ENCODE data around the gene LYST. TPM values are rescaled to one million over a fixed set of nuclear protein-coding genes. Genes with fewer than 3 reads are reported as not detected.

Gene LYST
- total RNA-seq, 1 donor from 2014 or later, result 19.2 TPM

DNA sequence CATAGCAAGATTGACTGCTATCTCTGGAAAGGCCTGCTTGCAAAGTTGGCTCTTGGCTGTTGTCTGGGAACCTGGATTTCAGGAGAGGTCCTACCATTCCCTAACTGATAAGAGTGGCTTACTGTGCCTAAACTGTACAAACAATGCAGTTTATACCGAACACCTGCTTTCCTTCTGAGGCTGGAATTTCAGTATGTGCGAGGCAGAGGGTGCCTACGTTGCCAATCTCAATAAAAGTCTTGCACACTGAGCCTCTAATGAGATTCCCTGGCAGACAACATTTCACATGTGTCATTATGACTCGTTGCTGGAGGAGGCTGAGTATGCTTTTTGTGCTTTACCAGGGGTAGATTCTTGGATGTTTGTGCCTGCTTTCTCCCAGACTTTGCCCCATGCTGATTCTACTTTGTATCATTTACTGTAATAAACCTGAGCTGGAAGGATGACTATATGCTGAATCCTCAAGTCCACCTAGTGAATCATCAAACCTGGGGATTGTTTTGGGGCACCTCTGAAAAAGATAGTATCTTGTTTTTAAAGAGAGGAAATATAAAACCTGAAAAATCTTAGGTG is 158.2 kb downstream of the LYST start:
- no peak for ATAC-seq

DNA sequence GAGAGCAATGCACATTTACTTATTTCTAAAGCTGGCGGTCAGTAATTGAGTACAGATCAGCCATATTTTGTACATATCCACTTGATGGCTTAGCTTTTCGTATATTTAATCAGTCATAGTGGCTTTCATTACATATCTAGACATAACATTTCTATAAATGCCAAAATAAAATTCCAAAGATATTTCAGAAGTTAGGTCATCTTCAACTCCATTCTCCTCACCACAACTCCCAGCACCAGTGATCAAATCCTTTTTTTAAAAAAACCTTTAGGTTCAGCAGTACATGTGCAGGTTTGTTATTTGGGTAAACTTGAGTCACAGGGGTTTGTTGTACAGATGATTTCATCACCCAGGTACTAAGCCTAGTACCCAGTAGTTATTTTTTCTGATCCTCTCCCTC is 163.2 kb downstream of the LYST start:
- no peak for ATAC-seq

DNA sequence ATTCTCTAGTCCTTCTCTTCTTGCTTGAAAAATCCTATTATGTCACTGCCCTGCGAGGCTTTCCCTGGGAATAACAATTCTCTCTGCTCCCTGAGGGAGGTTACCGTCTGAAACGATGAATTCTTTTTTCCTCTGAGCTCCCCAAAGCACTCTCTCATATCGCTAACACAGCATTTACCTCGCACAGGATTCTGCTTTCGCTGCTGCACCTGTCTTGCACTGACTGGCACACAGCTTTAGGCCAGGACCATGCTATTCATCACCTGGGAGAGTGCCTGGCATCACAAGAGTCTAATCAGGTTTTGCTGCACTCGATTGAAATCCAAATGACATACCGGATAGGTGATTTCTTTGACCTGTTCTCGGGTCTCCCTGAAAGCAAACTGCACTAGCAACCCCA is 164.3 kb downstream of the LYST start:
- no peak for ATAC-seq

DNA sequence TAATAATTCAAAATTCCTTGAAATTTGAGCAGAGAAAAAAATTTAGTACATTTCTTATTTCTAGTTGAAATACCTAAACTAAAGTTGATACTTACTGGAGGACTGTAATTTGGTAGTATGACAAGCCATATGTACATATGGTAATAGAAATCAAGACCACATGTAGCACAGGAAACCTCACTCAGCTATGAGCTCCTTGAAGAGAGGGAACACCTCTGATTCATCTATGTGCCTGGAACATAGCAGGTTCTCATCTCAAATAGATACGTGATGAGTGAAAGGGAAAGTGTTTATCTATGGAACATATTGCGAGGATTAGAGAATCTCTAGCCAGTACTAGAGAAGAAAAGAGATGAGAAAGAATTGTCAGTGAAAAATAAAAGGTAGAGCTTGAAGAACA is 169.2 kb downstream of the LYST start:
- no peak for ATAC-seq

DNA sequence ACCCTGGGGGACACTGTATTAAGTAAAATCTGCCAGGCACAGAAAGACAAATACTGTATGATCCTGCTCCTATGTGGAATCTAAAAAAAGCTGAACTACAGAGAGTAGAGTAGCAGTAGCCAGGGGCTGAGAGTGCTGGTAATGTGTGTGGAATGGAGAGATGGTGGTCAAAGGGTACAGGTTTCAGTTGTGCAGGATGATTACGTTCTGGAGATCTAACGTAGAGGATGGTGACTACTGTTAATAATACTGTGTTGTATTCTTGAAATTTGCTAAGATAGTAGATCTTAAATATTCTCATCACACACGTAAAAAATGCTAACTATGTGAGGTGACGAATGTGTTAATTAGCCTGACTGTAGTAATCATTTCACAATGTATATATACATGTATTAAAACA is 177.3 kb downstream of the LYST start:
- no peak for ATAC-seq

DNA sequence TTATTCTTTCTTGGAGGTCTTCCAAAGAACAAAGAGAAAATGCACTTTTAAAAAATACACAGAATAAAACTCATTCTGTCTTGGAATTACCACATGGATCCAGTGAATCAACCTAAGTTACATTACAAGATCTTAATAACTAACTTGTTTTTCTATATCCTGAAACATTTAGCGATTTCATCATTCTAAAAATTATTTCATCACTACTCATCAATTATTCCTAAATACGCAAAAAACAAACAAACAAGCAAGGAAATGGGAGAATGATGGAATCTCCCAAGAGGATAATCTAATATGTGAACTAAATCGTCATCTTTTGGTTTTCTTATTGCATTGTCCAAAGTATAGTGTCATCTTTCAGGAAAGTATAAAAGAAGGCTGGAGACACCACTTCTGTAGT is 178.6 kb downstream of the LYST start:
- ATAC-seq, result no peak

DNA sequence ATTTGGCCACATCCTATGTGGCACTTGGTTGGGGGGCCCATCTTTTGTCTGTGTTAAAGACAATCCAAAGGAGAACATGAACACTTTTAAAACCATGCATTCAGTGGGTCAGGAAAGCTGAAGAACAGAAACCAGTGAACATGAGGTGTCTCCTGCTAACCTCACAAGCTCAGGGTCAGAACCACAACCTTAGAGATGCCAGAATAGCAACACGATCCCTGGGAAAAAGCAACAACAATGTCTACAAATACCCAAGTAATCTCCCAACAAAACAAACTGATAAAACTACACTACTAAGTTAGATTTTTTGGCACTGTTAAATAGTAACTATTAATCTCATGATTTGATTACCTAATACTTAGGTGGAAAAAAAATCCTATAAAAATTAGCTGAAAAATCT is 183.1 kb downstream of the LYST start:
- ATAC-seq, result no peak

DNA sequence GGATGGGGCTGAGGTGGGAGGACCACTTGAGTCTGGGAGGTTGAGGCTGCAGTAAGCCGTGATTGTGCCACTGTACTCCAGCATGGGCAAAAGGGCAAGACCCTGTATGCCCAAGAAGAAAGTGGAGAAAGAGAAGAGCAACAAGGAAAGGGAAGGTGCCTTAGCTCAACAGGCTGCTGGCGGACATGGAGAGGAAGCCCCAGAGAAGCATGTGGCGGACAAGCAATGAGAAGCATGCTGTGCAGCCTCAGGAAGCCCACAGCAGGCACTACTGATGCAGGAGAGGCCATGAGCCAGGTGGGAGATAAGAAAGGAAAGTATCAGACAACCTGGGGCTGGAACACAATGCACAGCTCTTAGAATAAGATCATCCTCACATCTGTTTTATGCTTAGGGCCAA is 184.5 kb downstream of the LYST start:
- no peak for ATAC-seq

DNA sequence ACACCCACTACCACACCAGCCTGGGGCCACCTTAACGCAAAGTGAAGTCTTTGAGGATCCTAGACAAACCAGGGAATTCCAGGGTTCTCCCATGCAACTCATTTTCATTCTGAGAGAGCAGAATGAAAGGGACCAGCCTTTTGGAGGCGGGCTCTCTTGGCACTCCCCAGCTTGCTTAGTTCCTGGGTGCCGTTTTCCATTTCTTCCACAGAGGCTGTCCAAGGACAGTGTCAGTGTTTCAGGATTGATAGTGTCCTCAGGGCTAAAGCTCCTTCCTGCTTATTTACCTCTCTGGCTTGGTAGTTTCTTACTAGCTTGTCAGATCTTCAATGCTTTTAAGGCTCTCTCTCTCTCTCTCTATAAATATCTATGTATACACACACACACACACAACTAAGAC is 187.1 kb downstream of the LYST start:
- no peak for ATAC-seq

DNA sequence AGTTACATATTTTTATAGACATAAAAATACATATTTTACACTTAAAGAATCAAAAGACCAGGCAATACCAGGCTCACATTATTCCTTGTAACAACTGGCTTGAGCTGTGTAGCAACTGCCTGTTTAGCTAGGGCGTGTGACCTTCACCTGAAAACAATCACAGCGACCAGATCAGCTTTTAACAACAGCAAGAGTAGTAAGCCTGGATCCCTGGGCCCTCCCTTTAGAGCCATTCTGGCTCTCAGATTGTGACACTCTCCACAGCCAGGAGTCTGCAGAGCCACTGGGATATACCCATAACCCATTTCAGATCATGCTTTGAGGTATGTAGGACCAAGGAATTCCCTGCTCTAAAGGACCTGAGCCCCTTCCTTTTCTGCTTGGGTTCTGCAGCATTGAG is 187.7 kb downstream of the LYST start:
- ATAC-seq, result peak; percentile 29

DNA sequence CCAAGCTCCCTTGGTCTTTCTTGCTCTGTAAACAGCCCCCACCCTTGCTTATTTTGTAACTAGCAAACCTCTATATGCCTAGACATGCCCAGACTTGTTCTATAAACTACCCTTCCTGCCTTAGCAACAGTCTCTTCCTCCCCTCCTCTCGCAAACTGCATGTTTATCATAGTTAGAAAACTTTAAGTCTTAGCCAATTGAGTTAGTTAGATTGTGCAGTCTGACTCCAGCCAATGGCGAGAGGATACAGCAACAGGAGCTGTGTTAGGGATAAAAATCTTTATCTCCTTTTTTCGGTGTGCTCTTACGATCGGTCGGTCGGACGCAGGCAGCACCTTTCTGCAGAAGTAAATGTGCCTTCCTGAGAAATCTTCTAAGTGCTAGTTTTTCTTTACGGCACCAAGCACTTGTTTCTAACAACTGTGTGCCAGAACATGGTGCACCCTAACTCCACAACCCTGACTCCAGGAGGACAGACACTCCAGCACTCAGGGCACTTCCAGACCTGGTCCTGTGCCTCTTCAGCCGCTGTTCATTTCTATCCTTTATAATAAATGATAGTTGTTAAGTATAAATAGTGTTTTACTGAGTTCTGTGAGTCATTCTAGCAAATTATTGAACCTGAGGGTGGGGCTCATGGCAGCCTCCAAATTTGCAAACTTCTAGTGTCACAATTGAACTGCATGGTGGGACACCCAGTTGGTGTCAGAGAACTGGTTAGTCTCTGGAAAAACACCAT is 191.4 kb downstream of the LYST start:
- no peak for ATAC-seq

DNA sequence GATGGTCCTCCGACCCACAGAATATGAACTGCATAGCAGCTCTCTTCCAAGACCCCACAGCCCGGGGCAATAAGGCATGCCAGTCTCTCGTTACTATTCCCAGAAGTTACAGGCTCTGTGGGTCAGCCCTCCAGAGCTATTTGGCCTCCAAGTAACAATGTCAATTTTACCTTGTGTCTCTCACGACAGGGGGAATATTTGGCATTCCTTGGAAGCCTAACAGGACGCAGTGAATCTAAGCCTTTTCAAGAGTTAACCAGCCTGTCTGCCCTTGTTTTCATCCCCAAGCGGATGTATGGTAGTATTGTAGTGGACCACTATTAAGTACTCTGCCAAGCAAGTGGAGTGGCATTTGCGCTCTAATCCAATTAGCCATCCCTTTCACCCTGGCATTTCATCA is 192.7 kb downstream of the LYST start:
- ATAC-seq, result no peak

DNA sequence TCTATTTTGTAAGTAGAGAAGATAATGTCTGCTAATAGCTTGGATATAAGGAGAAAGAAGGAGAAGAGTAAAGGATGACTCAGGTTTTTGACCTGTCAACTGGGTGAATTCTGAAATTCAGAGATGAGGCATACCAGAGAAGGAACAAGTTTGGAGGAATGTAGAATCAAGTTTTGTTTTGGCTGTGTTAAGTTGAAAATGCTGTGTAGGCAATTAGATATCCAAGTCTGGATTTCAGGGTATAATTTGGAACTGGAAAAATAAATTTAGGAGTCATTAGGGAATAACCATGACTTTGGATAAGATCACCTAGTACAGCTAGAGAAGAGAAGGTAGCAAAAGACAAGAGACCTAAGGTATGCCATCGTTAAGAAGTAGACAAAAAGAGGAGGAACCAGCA is 194.7 kb downstream of the LYST start:
- ATAC-seq, result no peak

DNA sequence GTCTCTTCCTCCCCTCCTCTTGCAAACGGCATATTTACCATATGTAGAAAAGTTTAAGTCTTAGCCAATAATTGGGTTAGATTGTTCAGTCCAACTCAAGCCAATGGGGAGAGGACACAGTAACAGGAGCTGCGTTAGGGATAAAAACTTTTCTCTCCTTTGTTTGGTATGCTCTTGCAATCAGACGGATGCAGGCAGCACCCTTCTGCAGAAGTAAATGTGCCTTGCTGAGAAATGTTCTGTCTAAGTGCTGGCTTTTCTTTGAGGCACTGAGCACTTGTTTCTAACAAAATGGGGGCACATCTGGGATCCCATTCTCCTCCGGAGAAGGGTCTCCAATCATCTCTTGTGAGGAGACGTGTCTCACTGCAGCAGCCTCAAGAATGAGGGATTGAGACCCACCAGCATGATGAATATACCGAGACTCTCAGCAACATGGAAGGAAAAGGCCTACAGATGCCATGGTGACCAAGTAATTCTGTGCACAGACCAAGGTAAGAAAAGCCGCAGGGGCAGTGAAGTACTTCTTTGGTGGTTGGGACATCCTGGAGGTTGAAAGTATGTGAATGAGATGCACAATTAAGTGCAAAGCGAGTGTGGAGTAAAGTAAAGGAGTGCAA is 196.4 kb downstream of the LYST start:
- no peak for ATAC-seq

DNA sequence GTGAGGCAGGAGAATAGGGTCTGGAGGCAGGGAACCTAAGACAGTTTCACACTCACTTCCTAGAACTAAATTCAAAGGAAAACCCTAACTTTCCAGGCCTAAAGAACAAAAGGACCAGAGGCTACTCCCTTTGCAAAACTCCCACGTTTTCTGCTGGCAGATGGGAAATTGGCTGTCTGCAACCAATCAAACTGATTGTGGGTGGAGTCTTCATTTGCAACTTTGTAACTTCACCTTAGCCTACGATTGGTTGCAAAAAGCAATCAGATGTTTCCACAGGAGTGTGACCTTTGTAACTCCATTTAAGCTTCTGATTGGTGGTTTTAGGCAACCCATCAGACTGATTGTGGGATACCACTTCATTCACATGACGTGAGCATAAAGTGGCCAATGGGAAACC is 197.4 kb downstream of the LYST start:
- ATAC-seq, result no peak

DNA sequence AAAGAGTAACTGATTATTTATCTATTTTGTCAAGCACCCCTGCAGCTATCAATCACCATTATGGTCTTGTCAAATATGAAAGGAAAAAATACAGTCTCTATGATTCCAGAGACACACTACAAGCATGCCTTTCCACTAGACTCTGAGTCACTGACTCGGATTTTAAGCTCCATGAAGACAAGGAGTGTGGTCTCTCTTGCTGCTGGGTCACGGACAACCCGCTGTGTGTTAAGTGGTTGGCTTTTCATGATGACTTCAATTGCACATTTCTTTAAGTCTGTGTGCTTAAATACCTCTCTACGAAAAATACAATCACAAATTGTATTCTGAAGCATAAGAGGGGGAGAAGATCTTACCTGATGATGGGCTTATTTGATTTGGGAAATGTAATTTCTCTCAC is 203.1 kb downstream of the LYST start:
- no peak for ATAC-seq

DNA sequence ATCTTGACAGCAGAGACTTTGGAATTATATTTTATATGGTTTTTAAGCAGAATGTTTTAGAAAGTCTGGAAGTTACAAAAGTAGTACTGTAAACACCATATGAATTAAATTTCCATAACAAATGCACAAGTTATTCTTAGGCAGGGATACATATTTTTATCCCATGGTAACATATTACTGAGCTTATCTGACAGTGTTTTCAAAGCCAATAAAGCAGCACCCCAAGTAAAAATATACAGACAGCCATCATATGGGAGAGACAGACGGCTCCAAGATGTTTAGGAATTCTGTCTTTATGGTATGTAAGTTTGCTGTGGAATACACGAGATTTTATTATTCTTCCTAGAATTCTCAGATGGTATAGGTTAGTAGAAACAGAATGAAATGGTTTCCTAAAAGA is 205.1 kb downstream of the LYST start:
- ATAC-seq, result no peak

DNA sequence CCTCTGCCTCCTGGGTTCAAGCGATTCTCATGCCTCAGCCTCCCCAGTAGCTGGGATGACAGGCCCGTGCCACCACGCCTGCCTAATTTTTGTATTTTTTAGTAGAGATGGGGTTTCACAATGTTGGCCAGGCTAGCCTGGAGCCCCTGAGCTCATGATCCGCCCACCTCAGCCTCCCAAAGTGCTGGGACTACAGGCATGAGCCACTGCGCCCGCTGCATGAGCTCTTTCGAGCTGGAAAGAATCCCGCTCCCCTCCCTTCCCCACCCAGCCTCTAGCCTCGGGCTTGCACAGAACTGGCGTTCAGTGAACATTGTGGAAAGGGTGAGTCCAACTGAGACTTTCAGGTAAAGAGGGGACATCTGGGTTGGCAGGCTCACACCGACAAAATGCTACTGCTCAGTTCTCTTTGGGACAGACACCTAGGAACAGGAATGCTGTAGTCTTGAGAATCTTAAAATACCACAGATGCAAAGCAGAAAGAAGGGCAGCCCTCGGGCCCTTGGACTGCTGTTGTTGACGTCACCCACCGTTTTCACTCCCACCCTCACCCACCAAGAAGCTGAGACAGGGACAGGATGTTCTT is 207.4 kb downstream of the LYST start:
- ATAC-seq, result no peak

DNA sequence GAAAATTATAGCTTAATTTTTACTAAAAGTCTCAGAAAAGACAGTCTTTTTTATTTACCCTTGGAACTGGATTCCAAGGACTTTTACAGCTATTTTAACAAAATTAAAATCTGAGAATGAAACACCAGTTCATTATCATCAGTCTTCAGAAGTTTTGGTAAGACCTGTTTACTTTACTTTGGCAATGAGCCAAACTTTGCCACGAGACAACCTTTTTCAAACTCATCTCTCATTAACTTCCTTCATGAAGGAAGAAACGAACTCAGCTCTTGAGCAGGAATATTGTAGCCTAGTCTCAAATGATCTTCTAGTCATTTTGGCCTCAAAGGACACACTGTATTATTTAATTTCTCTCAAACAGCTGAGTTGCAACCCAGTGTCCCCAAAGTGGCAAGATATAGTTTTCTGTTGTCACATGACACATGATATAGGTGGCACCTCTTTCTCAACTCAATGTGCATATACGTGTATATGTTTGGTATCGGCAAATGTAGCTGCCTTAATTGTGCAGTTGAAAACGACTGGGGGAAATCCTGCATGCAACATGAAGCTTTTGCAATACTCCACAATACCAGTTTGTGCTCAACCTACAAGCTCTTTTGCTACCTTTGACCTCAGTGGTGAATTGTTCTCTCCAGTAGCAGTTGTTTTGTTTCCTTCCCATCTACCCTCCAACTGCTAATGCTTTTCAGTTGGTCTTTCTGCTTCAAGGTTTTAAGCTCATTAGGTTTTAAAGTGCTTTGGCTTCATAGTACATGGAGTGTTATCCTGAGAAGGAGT is 208.8 kb downstream of the LYST start:
- ATAC-seq, result no peak

DNA sequence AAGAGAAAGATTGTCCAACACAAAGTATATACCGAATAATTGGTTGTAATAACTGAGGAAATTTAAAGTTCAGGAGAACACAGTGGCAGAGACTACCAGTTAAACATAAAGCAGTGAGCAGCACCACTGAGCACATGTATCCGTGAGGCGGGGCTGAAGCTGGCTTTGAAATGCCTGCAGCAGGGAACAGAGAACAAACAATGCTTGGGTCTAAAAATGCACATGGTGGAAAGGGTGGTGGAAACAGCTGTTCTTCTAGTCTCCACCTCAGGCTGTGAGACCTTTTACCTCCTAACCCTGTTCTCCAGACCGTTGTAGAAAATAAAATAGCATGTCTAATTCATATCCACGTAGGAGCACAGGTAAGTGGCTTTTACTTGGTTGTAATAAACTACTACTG is 209.4 kb downstream of the LYST start:
- no peak for ATAC-seq

DNA sequence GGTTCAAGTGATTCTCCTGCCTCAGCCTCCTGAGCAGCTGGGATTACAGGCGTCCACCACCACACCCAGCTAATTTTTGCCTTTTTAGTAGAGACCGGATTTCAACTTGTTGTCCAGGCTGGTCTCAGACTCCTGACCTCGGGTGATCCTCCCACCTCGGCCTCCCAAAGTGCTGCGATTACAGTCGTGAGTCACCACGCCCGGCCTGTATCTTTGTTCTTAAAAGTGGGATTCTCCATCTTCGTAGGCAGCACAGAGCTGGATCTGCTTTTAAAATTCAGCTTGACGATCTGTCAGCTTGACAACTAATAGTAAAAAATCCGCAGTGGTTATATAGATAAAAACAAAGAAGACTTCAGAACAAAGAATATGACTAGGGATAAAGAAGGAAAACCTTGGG is 214.3 kb downstream of the LYST start:
- ATAC-seq, result no peak

DNA sequence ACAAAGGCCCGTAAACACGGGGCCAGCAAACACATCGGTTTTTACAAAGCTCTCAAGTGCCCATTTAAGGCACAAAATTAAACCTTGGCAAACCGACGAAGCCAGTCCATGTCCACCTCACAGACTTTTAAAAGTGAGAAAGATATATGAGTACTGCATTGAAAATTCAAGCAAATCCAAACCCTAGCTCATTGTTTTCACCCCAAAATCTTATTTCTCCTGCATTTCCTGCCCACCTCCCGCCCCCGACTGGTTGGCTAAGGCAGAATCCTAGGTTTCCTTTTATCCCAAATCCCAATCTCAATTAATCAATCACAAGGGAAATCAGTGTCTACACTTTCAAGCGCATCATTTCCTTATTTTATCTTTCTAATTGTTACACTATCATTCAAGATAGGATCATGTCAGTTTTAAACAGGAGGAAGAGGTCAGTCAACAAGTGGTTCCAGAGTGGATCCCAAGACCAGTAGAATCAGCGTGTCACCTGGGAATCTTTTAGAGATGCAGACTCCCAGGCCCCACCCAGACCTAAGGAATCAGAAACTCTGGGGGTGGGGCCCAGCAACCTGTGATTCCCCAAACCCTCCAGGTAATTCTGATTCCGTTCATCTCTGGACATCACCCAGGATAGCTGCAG is 215.4 kb downstream of the LYST start:
- no peak for ATAC-seq
